Upper lobe of left lung (tissue), 6 donors: ENCODE results near the gene NSUN4. TPM values are rescaled to one million over a fixed set of nuclear protein-coding genes. Genes with fewer than 3 reads are reported as not detected.

ENCODE experiments used
- ATAC-seq, 2 donors: fragments of 200-7000 bp; cut with Tn5 transposase; one replicate each; pipeline ENCODE4 v1.9.1; 2022; ENCODE audit warnings: mild to moderate bottlenecking in 2 of 2, moderate library complexity in 2 of 2; ENCODE audit not compliant: low FRiP score in 2 of 2
- DNase-seq, 2 donors: peaks; one replicate each; pipeline ENCODE4 v3.0.0-alpha.2; 2019 to 2020
- H3K27ac ChIP-seq, 4 donors: fragments of 200-600 bp; sonication (generic); one replicate each; pipeline ENCODE4 v1.5.1; 2016 to 2019
- H3K27me3 ChIP-seq, 4 donors: fragments of 200-600 bp; sonication (generic); one replicate each; pipeline ENCODE4 v1.5.1; 2017 to 2019
- H3K36me3 ChIP-seq, 4 donors: fragments of 200-600 bp; sonication (generic); one replicate each; pipeline ENCODE4 v1.5.1; 2016 to 2019
- H3K4me1 ChIP-seq, 4 donors: fragments of 200-600 bp; sonication (generic); one replicate each; pipeline ENCODE4 v1.5.1; 2018 to 2019
- H3K4me3 ChIP-seq, 4 donors: fragments of 200-600 bp; sonication (generic); one replicate each; pipeline ENCODE4 v1.5.1; 2017 to 2019; ENCODE audit warnings: mild to moderate bottlenecking in 2 of 4, moderate library complexity in 1 of 4
- H3K9me3 ChIP-seq, 4 donors: fragments of 200-600 bp; sonication (generic); one replicate each; pipeline ENCODE4 v1.5.1; 2018 to 2019
- CTCF ChIP-seq, 6 experiments: fragments of 450-650 bp in 4 of 6; fragments of 200-600 bp in 2 of 6; sonication (generic) in 2 of 6; IDR thresholded peaks; one replicate each; pipeline ENCODE4 v1.5.1; 2016 to 2019; ENCODE audit warnings: antibody characterized with exemption in 6 of 6
- EP300 ChIP-seq, 4 donors: sonication (generic); formaldehyde crosslinking; IDR thresholded peaks; one replicate each; pipeline ENCODE4 v1.5.1; 2017; ENCODE audit warnings: antibody characterized with exemption in 4 of 4, control low read depth in 2 of 4
- POLR2A ChIP-seq, 4 donors: fragments of 450-650 bp; IDR thresholded peaks; one replicate each; pipeline ENCODE4 v1.5.1; 2016 to 2017; ENCODE audit warnings: antibody characterized with exemption in 4 of 4, mild to moderate bottlenecking in 2 of 4
- POLR2AphosphoS5 ChIP-seq, 2 donors: sonication (generic); formaldehyde crosslinking; IDR thresholded peaks; one replicate each; pipeline ENCODE4 v1.5.1; 2017; ENCODE audit warnings: antibody characterized with exemption in 2 of 2
- WGBS, 2 donors: methylation state at CpG; one replicate each; pipeline ENCODE4 v1.1.5; 2017 to 2018; 5-methylcytosine and 5-hydroxymethylcytosine counted together
- total RNA-seq, 6 donors: library from RNA; depleted of rRNA in 4 of 6; stranded (reverse); fragments of >200 nt in 4 of 6; gene quantifications; one replicate each; pipeline versions ENCODE4 v1.1.0 to v1.2.1, GENCODE V29; 2016 to 2021
- donor health status: DM: no; HTN: no; CAD: no; lungs with moderate emphysema.
- donor health status: DM: no; HTN: yes; CAD: no; lungs with severe emphysema.

The NSUN4 gene
- total RNA-seq, 6 donors from 2014 or later, result 25.1 to 28.4 (median 26.7) TPM

GRCh38 chr1:46370214-46370633 lies 29.6 kb downstream of the NSUN4 start:
- ATAC-seq (peak in 1 of 2 donors; percentile 30), DNase-seq (no peak)
- H3K27ac ChIP-seq, result no peak overlapping the region
- H3K9me3 ChIP-seq, result no peaks in the 10 kb centered on the region
- no peaks in the 10 kb centered on the region for H3K27me3 ChIP-seq
- 69 to 78% methylated on average over 3 of the region's 3 CpGs for WGBS, 2 donors
- no peaks in the 10 kb centered on the region for H3K4me1 ChIP-seq
- TF ChIP-seq EP300 (IDR thresholded peaks at IDR 0.05) (no peak), POLR2AphosphoS5 (IDR thresholded peaks at IDR 0.05) (no peak), POLR2A (IDR thresholded peaks at IDR 0.05) (no peak), CTCF (IDR thresholded peaks at IDR 0.05) (no peak)
- H3K36me3 ChIP-seq, result peaks cover 0 to 43% (median 15%) of the 10 kb centered on the region in 4 donors
- no peak overlapping the region for H3K4me3 ChIP-seq

GRCh38 chr1:46372431-46372830 lies 31.8 kb downstream of the NSUN4 start:
- no peaks in the 10 kb centered on the region for H3K27me3 ChIP-seq
- DNase-seq, result no peak
- H3K36me3 ChIP-seq, result peaks cover 0 to 22% (median 6%) of the 10 kb centered on the region in 4 donors
- WGBS, 2 donors, result 100% methylated on average over 1 of the region's 1 CpG
- H3K4me3 ChIP-seq, result no peak overlapping the region
- H3K27ac ChIP-seq, result no peak overlapping the region
- no peaks in the 10 kb centered on the region for H3K9me3 ChIP-seq
- H3K4me1 ChIP-seq, result no peaks in the 10 kb centered on the region
- TF ChIP-seq EP300 (IDR thresholded peaks at IDR 0.05) (no peak), CTCF (IDR thresholded peaks at IDR 0.05) (no peak), POLR2A (IDR thresholded peaks at IDR 0.05) (no peak), POLR2AphosphoS5 (IDR thresholded peaks at IDR 0.05) (no peak)
- ATAC-seq, result no peak

GRCh38 chr1:46379996-46380395 lies 39.4 kb downstream of the NSUN4 start:
- Histone ChIP-seq H3K36me3 (no peaks in the 10 kb centered on the region), H3K27me3 (no peaks in the 10 kb centered on the region), H3K9me3 (no peaks in the 10 kb centered on the region), H3K4me1 (no peaks in the 10 kb centered on the region), H3K4me3 (no peak overlapping the region), H3K27ac (no peak overlapping the region)
- 100% methylated on average over 1 of the region's 1 CpG for WGBS, 2 donors
- ATAC-seq, result no peak
- no peak for TF ChIP-seq POLR2AphosphoS5 (IDR thresholded peaks at IDR 0.05)
- no peak for TF ChIP-seq CTCF (IDR thresholded peaks at IDR 0.05)
- no peak for TF ChIP-seq POLR2A (IDR thresholded peaks at IDR 0.05)
- no peak for TF ChIP-seq EP300 (IDR thresholded peaks at IDR 0.05)
- no peak for DNase-seq

- ATAC-seq (no peak), DNase-seq (no peak)
- Histone ChIP-seq H3K4me1 (no peaks in the 10 kb centered on the region), H3K27me3 (no peaks in the 10 kb centered on the region), H3K27ac (no peak overlapping the region), H3K36me3 (no peaks in the 10 kb centered on the region), H3K9me3 (no peaks in the 10 kb centered on the region), H3K4me3 (no peak overlapping the region)
- no peak for TF ChIP-seq CTCF (IDR thresholded peaks at IDR 0.05)
- TF ChIP-seq POLR2A (IDR thresholded peaks at IDR 0.05), result no peak
- no peak for TF ChIP-seq POLR2AphosphoS5 (IDR thresholded peaks at IDR 0.05)
- no peak for TF ChIP-seq EP300 (IDR thresholded peaks at IDR 0.05)
These were observed 39.9 kb downstream of the NSUN4 start for GRCh38 chr1:46380508-46380907.

- TF ChIP-seq POLR2AphosphoS5 (IDR thresholded peaks at IDR 0.05) (no peak), EP300 (IDR thresholded peaks at IDR 0.05) (no peak), POLR2A (IDR thresholded peaks at IDR 0.05) (no peak), CTCF (IDR thresholded peaks at IDR 0.05) (no peak)
- Histone ChIP-seq H3K9me3 (peaks cover 0 to 6% (median 2%) of the 10 kb centered on the region in 4 donors), H3K36me3 (no peaks in the 10 kb centered on the region), H3K27ac (peak overlapping the region in 1 of 4 donors; percentile 61), H3K4me1 (peaks cover 8 to 23% (median 14%) of the 10 kb centered on the region in 4 donors), H3K4me3 (peak overlapping the region in 2 of 4 donors; percentile 63 to 71), H3K27me3 (no peaks in the 10 kb centered on the region)
- 87 to 88% methylated on average over 12 of the region's 12 CpGs for WGBS, 2 donors
- ATAC-seq (no peak), DNase-seq (no peak)
These were observed 52.9 kb downstream of the NSUN4 start for GRCh38 chr1:46393510-46393909.
